Hepatocyte (in vitro differentiated cells): ENCODE measurements around the gene KIAA1755. TPM values are rescaled to one million over a fixed set of nuclear protein-coding genes. Genes with fewer than 3 reads are reported as not detected.
A peak's percentile ranks its signal among the peaks of the same experiment; 100 is the strongest.

ENCODE experiments used
- DNase-seq: peaks from one replicate; pipeline ENCODE4 v3.0.0-alpha.2; 2016; ENCODE audit warnings: low spot score
- H2AFZ ChIP-seq: fragments of 200-600 bp; sonication (generic); 2 replicates; pipeline ENCODE4 v1.6.0; 2016; ENCODE audit warnings: antibody characterized with exemption, mild to moderate bottlenecking
- H3K27ac ChIP-seq: fragments of 200-600 bp; sonication (generic); 2 replicates; pipeline ENCODE4 v1.5.1; 2016; ENCODE audit warnings: mild to moderate bottlenecking
- H3K27me3 ChIP-seq: fragments of 200-600 bp; sonication (generic); 2 replicates; pipeline ENCODE4 v1.6.1; 2016
- H3K36me3 ChIP-seq: fragments of 200-600 bp; sonication (generic); replicated peaks from 2 replicates; pipeline ENCODE4 v1.5.1; 2016; ENCODE audit warnings: low read depth; ENCODE audit not compliant: insufficient read depth
- H3K4me1 ChIP-seq: fragments of 200-600 bp; sonication (generic); 2 replicates; pipeline ENCODE4 v1.5.1; 2016; ENCODE audit warnings: mild to moderate bottlenecking, moderate library complexity; ENCODE audit not compliant: insufficient read depth
- H3K4me2 ChIP-seq: fragments of 200-600 bp; sonication (generic); 2 replicates; pipeline ENCODE4 v1.6.0; 2016
- H3K4me3 ChIP-seq: fragments of 200-600 bp; sonication (generic); 2 replicates; pipeline ENCODE4 v1.5.1; 2016; ENCODE audit warnings: mild to moderate bottlenecking
- H3K79me2 ChIP-seq: fragments of 200-600 bp; sonication (generic); 2 replicates; pipeline ENCODE4 v1.6.0; 2017; ENCODE audit warnings: mild to moderate bottlenecking
- H3K9me2 ChIP-seq: fragments of 200-600 bp; sonication (generic); replicated peaks from 2 replicates; pipeline ENCODE4 v1.6.0; 2017; ENCODE audit warnings: mild to moderate bottlenecking; ENCODE audit not compliant: insufficient read depth
- H3K9me3 ChIP-seq: fragments of 200-600 bp; sonication (generic); 2 replicates; pipeline ENCODE4 v1.5.1; 2016; ENCODE audit warnings: low read depth, mild to moderate bottlenecking
- H4K20me1 ChIP-seq: fragments of 200-600 bp; sonication (generic); 2 replicates; pipeline ENCODE4 v1.6.0; 2016; ENCODE audit warnings: mild to moderate bottlenecking; ENCODE audit not compliant: insufficient read depth, poor library complexity, severe bottlenecking
- EZH2 ChIP-seq: fragments of 200-600 bp; sonication (generic); IDR thresholded peaks from 2 replicates; pipeline ENCODE4 v1.6.1; 2016; ENCODE audit warnings: antibody characterized with exemption, mild to moderate bottlenecking, borderline replicate concordance
- EZH2phosphoT487 ChIP-seq: fragments of 200-600 bp; sonication (generic); IDR thresholded peaks from one replicate; pipeline ENCODE4 v1.6.1; 2018; ENCODE audit warnings: antibody characterized with exemption, mild to moderate bottlenecking, low read depth, moderate library complexity; ENCODE audit not compliant: unreplicated experiment, severe bottlenecking
- WGBS: methylation state at CpG from one replicate; pipeline ENCODE4 v1.1.6; 2016; ENCODE audit warnings: low lambda C conversion rate; ENCODE audit errors: missing lambda C conversion rate; 5-methylcytosine and 5-hydroxymethylcytosine counted together
- polyA plus RNA-seq: library from polyadenylated mRNA; unstranded; fragments of >200 nt; fragmentation: Nextera tagmentation; extraction: Ambion mirVana; gene quantifications from 2 replicates; pipeline ENCODE4 v1.2.1, GENCODE V29; 2016
- total RNA-seq: library from RNA; depleted of rRNA; stranded (reverse); fragments of >200 nt; gene quantifications from 2 replicates; pipeline ENCODE4 v1.2.3, GENCODE V29; 2014
- TF ChIP-seq, protein P1 (sequence below): fragments of 200-600 bp; sonication (generic); IDR thresholded peaks from 2 replicates; pipeline ENCODE4 v1.5.1; 2016; ENCODE audit warnings: antibody characterized with exemption, mild to moderate bottlenecking; ENCODE audit not compliant: poor library complexity

KIAA1755 gene
- total and polyA plus RNA-seq, 2 experiments from 2014 or later, result 1.6 to 3.4 TPM

DNA sequence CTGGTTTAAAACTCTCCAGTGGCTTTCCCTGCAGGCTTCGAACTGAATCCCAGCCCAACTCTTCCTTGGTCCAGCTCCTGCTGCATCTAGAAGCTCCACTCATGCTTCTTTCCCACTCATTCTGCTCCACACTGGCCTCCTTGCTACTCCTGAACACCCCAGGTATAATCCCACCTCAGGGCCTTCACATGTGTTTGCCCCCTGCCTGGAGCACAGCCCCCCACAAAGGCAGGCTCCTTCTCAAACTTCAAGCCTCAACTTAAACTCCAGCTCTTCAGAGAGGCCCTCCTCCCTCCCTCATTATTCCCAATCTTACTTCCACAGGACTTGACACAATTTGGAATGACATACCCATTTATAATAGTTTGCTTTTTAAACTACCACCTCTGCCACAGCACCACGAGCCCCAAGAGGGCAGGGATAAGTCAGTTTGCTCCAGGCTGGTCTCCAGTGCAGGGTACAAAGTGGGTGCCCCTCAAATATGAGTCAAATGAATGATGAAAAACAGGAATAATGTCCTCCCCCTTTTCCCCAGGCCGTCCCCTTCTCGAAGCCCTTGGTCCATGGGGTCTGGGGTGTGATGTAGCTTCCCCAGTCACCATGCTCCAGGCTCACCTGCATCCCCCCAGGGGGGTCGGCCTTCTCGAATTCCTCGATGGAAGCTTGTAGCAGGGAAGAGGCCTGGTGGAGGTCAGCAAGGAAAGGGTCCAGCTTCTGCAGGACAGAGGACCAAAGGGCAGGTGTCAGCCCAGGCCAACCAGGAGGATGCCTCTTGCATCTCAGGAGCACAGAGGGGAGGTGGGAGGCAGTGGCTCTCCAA, 37.4 kb downstream of the KIAA1755 start:
- no peak overlapping the region for H3K4me2 ChIP-seq
- H2AFZ ChIP-seq, result no peak overlapping the region
- H4K20me1 ChIP-seq, result no peaks in the 10 kb centered on the region
- H3K79me2 ChIP-seq, result no peaks in the 10 kb centered on the region
- no peak overlapping the region for H3K4me3 ChIP-seq
- H3K4me1 ChIP-seq, result no peaks in the 10 kb centered on the region
- TF ChIP-seq EZH2 (no peak), EZH2phosphoT487 (no peak)
- TF ChIP-seq, protein P1, sequence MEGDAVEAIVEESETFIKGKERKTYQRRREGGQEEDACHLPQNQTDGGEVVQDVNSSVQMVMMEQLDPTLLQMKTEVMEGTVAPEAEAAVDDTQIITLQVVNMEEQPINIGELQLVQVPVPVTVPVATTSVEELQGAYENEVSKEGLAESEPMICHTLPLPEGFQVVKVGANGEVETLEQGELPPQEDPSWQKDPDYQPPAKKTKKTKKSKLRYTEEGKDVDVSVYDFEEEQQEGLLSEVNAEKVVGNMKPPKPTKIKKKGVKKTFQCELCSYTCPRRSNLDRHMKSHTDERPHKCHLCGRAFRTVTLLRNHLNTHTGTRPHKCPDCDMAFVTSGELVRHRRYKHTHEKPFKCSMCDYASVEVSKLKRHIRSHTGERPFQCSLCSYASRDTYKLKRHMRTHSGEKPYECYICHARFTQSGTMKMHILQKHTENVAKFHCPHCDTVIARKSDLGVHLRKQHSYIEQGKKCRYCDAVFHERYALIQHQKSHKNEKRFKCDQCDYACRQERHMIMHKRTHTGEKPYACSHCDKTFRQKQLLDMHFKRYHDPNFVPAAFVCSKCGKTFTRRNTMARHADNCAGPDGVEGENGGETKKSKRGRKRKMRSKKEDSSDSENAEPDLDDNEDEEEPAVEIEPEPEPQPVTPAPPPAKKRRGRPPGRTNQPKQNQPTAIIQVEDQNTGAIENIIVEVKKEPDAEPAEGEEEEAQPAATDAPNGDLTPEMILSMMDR, result no peak
- 73% methylated on average over 7 of the region's 7 CpGs for WGBS
- no peaks in the 10 kb centered on the region for H3K36me3 ChIP-seq
- no peaks in the 10 kb centered on the region for H3K9me2 ChIP-seq
- no peaks in the 10 kb centered on the region for H3K27me3 ChIP-seq
- H3K9me3 ChIP-seq, result no peaks in the 10 kb centered on the region
- no peak overlapping the region for H3K27ac ChIP-seq
- DNase-seq, result no peak

DNA sequence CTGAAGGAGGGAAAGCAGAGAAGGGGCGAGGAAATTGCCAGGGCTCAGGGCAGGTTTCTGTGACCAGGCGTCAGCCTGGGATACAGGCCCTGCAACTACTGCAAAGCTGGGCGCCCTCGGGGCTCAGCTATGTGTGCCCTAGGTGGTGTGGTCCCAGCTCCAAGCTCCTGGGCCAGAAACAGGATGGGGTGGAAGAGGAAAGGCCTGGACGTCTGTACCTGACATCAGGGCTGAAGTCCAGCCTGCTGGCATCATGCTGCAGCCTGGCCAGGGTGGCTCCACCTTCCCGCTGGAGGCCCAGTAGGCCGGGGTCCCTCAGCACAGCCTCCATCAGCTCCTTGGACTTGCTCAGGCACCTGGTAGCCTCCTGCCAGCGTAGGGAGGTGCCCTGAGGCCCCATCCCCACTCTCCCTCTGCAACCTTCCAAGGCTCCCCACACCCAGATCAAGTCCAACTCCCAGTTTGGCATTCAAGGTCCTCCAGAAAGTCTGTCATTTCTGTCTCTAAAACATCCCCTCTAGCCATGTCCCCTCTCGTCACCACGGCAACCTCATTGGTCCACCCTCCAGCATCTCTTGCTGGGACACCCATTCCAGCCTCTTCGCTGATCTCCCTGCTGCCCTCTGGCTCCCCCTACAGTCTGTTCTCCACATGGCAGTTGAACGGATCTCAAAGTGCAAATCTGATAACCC, 38.2 kb downstream of the KIAA1755 start:
- H3K27me3 ChIP-seq, result no peaks in the 10 kb centered on the region
- no peak overlapping the region for H3K4me3 ChIP-seq
- H3K4me2 ChIP-seq, result no peak overlapping the region
- H2AFZ ChIP-seq, result no peak overlapping the region
- TF ChIP-seq EZH2phosphoT487 (no peak), EZH2 (no peak)
- TF ChIP-seq, protein P1, result peak; percentile 79
- no peaks in the 10 kb centered on the region for H3K36me3 ChIP-seq
- H3K9me2 ChIP-seq, result no peaks in the 10 kb centered on the region
- 68% methylated on average over 12 of the region's 12 CpGs for WGBS
- DNase-seq, result peak; percentile 79
- peaks cover 4% of the 10 kb centered on the region for H3K4me1 ChIP-seq
- H4K20me1 ChIP-seq, result no peaks in the 10 kb centered on the region
- peak overlapping the region; percentile 20 for H3K27ac ChIP-seq
- H3K79me2 ChIP-seq, result no peaks in the 10 kb centered on the region
- no peaks in the 10 kb centered on the region for H3K9me3 ChIP-seq

DNA sequence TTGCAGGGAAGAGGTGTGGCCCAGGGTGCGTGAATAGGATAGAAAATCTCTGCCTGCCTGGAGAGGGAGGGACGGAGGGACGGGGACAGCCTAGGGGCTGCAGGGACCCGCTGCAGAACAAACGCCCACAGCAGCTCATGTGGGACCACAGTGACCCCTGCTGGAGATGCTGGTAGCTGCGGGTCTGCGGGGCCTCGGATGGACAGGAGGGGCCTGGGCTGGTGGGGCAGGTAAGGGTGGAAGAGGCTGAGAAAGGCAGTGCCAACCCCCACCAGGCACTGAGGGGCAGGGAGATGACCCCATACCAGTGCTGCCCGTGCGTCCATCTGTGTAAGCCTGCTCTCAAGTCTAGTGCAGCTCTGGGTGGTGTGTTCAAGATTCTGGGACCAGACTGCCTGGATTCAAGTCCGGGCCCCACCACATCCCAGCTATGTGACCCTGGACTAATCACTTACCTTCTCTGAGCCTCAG, 39.4 kb downstream of the KIAA1755 start:
- 15% methylated on average over 11 of the region's 11 CpGs for WGBS
- no peak overlapping the region for H3K4me3 ChIP-seq
- H3K4me2 ChIP-seq, result peak overlapping the region; percentile 66
- H3K9me3 ChIP-seq, result no peaks in the 10 kb centered on the region
- peaks cover 4% of the 10 kb centered on the region for H3K4me1 ChIP-seq
- no peak overlapping the region for H2AFZ ChIP-seq
- no peaks in the 10 kb centered on the region for H3K79me2 ChIP-seq
- H3K27me3 ChIP-seq, result no peaks in the 10 kb centered on the region
- H3K36me3 ChIP-seq, result no peaks in the 10 kb centered on the region
- no peaks in the 10 kb centered on the region for H3K9me2 ChIP-seq
- H3K27ac ChIP-seq, result no peak overlapping the region
- no peak for TF ChIP-seq EZH2phosphoT487
- no peak for TF ChIP-seq EZH2
- TF ChIP-seq, protein P1, result peak; percentile 97
- DNase-seq, result peak; percentile 87
- no peaks in the 10 kb centered on the region for H4K20me1 ChIP-seq
